Smooth muscle cell of the brain vasculature (primary cell): ENCODE results near the gene TNFSF13B.
"Not testable (repeated sequence)": the region's sequence is repeated elsewhere in the genome, so short reads cannot be mapped to it uniquely, and the experiment has no call there.

Experiments
- DNase-seq: peaks from one replicate; pipeline ENCODE4 v3.0.0-alpha.2; 2012; ENCODE audit warnings: low read depth, low spot score

The TNFSF13B gene

GRCh38 chr13:108269601-108270328 is at the start of gene TNFSF13B:
TSS of gene TNFSF13B (plus strand) at chr13:108269718. CDS start at chr13:108269896, 178 bp downstream.
- no peak for DNase-seq

- DNase-seq, result no peak
Measured at GRCh38 chr13:108220041-108220440, 49.5 kb upstream of the TNFSF13B start.

GRCh38 chr13:108223687-108224503 is 45.6 kb upstream of the TNFSF13B start:
- DNase-seq, result no peak

- no peak for DNase-seq
Measured at GRCh38 chr13:108225440-108225839, 44.1 kb upstream of the TNFSF13B start.

GRCh38 chr13:108226184-108226583 is 43.3 kb upstream of the TNFSF13B start:
- DNase-seq, result no peak

- peak; percentile 35 for DNase-seq
Measured at GRCh38 chr13:108227651-108228272, 41.8 kb upstream of the TNFSF13B start.

GRCh38 chr13:108230377-108230776 is 39.1 kb upstream of the TNFSF13B start:
- DNase-seq, result no peak

- no peak for DNase-seq
Measured at GRCh38 chr13:108249150-108249549, 20.4 kb upstream of the TNFSF13B start.

GRCh38 chr13:108257248-108257647 is 12.3 kb upstream of the TNFSF13B start:
- no peak for DNase-seq

- DNase-seq, result no peak
Measured at GRCh38 chr13:108263621-108264355, 5.7 kb upstream of the TNFSF13B start.

- no peak for DNase-seq
Measured at GRCh38 chr13:108266321-108266990, 3.1 kb upstream of the TNFSF13B start.

- DNase-seq, result no peak
Measured at GRCh38 chr13:108267347-108267746, 2.2 kb upstream of the TNFSF13B start.

GRCh38 chr13:108267855-108268254 is 1.7 kb upstream of the TNFSF13B start:
- DNase-seq, result not testable (repeated sequence)

GRCh38 chr13:108268466-108269112 is 929 bp upstream of the TNFSF13B start:
- no peak for DNase-seq

- no peak for DNase-seq
Measured at GRCh38 chr13:108270442-108270841, 924 bp downstream of the TNFSF13B start.

GRCh38 chr13:108272333-108272732 is 2.8 kb downstream of the TNFSF13B start:
- no peak for DNase-seq

GRCh38 chr13:108273429-108274118 is 4.1 kb downstream of the TNFSF13B start:
- no peak for DNase-seq

GRCh38 chr13:108274718-108275117 is 5.2 kb downstream of the TNFSF13B start:
- DNase-seq, result no peak

GRCh38 chr13:108276060-108276459 is 6.5 kb downstream of the TNFSF13B start:
- no peak for DNase-seq

GRCh38 chr13:108278466-108278865 is 8.9 kb downstream of the TNFSF13B start:
- no peak for DNase-seq
